ENCODE results near the gene GARNL3. TPM values are rescaled to one million over a fixed set of nuclear protein-coding genes. Genes with fewer than 3 reads are reported as not detected.

The GARNL3 gene, protein sequence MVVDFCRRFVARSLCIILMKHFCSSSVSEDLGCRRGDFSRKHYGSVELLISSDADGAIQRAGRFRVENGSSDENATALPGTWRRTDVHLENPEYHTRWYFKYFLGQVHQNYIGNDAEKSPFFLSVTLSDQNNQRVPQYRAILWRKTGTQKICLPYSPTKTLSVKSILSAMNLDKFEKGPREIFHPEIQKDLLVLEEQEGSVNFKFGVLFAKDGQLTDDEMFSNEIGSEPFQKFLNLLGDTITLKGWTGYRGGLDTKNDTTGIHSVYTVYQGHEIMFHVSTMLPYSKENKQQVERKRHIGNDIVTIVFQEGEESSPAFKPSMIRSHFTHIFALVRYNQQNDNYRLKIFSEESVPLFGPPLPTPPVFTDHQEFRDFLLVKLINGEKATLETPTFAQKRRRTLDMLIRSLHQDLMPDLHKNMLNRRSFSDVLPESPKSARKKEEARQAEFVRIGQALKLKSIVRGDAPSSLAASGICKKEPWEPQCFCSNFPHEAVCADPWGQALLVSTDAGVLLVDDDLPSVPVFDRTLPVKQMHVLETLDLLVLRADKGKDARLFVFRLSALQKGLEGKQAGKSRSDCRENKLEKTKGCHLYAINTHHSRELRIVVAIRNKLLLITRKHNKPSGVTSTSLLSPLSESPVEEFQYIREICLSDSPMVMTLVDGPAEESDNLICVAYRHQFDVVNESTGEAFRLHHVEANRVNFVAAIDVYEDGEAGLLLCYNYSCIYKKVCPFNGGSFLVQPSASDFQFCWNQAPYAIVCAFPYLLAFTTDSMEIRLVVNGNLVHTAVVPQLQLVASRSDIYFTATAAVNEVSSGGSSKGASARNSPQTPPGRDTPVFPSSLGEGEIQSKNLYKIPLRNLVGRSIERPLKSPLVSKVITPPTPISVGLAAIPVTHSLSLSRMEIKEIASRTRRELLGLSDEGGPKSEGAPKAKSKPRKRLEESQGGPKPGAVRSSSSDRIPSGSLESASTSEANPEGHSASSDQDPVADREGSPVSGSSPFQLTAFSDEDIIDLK
- total RNA-seq: 27.4 and 34.2 TPM in 2 replicates
- 24.8 and 35.6 TPM in 2 replicates for polyA plus RNA-seq

DNA sequence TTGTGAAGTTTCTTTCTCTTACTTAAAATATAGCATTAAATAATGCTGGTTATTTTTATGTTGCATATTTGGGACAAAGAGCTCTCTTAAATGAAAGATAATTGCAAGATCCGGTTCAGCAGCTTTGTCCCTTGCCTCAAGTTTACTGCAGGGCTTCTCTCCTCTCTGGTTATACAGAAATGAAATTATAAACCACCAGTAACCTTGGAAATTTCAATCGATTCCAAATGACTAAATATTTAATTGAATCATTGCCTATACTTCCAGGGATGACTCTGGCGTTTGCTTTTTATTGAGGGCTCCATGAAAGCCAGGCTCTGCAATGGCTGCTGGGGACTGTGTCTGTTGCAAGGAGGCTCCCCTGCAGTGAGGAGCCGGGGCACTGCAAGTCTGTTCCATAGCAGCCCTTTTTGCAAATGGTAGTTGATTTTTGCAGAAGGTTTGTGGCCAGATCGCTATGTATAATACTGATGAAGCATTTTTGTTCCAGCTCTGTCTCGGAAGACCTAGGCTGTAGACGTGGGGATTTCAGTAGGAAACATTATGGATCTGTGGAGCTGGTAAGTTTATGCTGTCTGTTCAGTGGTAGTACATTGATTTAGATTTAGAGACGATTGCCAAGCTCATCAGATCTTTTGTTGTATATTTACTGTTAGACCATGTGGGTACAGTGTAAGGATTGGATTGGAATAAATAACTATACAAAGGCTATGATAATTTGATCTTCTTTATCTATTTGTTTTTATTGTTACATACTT, at the start of gene GARNL3:
Gene GARNL3 (plus strand): TSS at position 313 of the 758 bp plus-strand sequence. CDS start 104 bp downstream, at position 417.
- peaks cover 12% of the 10 kb centered on the region for H3K4me1 ChIP-seq (ENCODE audit: low read depth)

DNA sequence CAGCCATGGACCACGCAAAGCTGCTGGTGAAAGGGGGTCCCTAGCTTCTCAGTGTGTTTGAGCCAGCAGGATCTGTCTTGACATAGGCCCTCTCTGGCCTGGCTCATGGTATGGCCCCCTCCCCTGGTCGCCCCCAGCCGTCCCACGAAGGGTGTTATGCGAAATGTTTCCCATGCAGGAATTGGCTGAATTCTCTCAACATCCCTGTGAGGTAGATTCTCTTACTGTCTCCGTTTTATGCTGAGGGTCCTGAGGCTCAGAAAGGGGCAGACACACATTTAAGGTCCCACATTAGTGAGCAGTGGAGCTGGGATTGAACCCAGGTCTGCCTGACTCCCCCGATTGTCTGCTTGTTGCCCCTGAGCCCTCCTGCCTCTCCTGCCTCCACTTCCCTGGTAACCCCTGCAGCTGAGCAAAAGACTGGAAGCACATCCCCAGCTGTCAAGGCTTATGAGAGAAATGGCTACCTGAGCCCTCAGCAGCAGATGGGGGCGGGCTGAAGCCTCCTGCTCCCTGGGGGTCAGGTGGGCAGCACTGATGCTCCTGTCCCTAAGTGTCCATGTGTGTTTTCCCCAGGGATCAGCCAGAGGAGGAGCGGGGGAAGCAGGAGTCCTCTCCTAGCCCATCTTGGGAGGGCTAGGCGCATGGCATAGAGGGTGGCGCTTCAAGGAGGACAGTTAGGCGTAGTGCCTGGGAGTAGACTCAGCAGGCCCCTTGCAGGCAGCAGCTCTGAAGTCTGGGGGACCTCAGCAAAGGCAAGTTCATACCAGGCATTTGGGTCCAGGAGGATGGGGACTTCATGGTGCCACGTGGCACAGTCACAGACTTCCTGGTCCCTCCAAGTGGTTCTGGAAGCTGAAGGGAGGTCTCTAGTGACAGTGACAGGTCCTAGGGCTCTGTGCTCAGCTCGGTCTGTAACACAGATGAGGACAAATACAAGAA, 49.0 kb upstream of the GARNL3 start:
- H3K27me3 ChIP-seq: no peaks in the 10 kb centered on the region
- no peak overlapping the region for H3K4me3 ChIP-seq
- no peaks in the 10 kb centered on the region for H3K4me1 ChIP-seq (ENCODE audit: low read depth)
- H3K9me3 ChIP-seq (ENCODE audit: low read depth): no peaks in the 10 kb centered on the region
- H3K36me3 ChIP-seq: no peaks in the 10 kb centered on the region
- H3K27ac ChIP-seq: no peak overlapping the region
- no peak for DNase-seq (ENCODE audit: low read depth in 1 of 2, low spot score in 1 of 2)
- TF ChIP-seq, protein P1, sequence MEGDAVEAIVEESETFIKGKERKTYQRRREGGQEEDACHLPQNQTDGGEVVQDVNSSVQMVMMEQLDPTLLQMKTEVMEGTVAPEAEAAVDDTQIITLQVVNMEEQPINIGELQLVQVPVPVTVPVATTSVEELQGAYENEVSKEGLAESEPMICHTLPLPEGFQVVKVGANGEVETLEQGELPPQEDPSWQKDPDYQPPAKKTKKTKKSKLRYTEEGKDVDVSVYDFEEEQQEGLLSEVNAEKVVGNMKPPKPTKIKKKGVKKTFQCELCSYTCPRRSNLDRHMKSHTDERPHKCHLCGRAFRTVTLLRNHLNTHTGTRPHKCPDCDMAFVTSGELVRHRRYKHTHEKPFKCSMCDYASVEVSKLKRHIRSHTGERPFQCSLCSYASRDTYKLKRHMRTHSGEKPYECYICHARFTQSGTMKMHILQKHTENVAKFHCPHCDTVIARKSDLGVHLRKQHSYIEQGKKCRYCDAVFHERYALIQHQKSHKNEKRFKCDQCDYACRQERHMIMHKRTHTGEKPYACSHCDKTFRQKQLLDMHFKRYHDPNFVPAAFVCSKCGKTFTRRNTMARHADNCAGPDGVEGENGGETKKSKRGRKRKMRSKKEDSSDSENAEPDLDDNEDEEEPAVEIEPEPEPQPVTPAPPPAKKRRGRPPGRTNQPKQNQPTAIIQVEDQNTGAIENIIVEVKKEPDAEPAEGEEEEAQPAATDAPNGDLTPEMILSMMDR (IDR thresholded peaks at IDR 0.05; ENCODE audit: low read depth, low read length): no peak

More for the DNA sequence above, at the start of gene GARNL3:
- Histone ChIP-seq H3K9me3 (ENCODE audit: low read depth) (no peaks in the 10 kb centered on the region), H3K27me3 (no peaks in the 10 kb centered on the region), H3K4me3 (no peak within 1 kb of the TSS), H3K27ac (no peak within 1 kb of the TSS), H3K36me3 (no peaks in the 10 kb centered on the region)
- TF ChIP-seq, protein P1 (IDR thresholded peaks at IDR 0.05; ENCODE audit: low read depth, low read length): no peak
- DNase-seq (ENCODE audit: low read depth in 1 of 2, low spot score in 1 of 2): no peak

DNA sequence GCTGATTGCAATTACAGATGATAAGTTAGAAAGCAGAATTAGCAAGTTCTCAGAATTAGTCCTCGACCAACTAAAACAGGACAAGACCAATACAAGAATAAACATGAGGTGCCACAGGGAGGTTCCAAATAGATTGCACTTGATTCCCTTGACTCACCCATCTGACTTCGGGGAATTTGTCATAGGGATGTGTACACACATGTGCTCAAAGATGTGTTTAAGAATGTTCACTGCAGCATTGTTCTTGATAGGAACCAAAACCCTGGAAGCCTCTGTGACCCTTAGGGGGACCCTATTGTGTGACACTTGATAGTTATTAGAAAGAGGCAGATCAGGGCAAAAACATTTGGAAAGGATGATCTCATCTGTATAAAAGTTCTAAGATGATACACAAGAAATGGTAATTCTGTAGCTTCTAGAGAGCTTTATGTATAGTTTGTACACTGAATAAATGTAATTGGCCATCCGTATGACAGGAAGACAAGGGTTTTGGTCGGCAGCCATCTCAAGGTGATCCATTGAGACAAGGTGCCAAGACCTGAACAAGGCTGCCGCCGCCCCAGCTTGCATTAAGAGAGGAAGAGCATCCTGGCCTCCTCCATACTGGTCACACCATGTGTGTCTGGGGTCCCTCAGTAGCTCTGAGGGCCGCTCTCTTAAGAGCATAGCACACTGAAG, 48.2 kb upstream of the GARNL3 start:
- no peak overlapping the region for H3K27ac ChIP-seq
- TF ChIP-seq, protein P1 (IDR thresholded peaks at IDR 0.05; ENCODE audit: low read depth, low read length): no peak
- no peaks in the 10 kb centered on the region for H3K4me1 ChIP-seq (ENCODE audit: low read depth)
- H3K4me3 ChIP-seq: no peak overlapping the region
- no peaks in the 10 kb centered on the region for H3K27me3 ChIP-seq
- no peak for DNase-seq (ENCODE audit: low read depth in 1 of 2, low spot score in 1 of 2)
- no peaks in the 10 kb centered on the region for H3K36me3 ChIP-seq
- no peaks in the 10 kb centered on the region for H3K9me3 ChIP-seq (ENCODE audit: low read depth)

DNA sequence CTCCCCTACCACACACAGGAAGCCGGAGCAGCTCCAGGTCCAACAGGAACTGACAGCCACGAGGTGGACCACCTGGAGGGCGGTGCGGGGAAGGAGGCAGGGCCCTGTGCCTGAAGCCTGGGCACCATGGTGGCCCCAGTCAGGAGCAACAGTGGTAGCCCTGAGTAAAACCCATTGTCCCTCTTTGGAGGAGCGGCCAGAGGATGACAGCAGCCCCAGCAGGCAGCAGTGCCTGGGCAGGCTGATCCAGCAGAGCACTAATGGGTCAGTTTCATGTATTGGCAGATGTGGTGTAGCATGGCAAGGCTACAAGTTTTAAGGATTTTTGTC, 47.7 kb upstream of the GARNL3 start:
- no peak for DNase-seq (ENCODE audit: low read depth in 1 of 2, low spot score in 1 of 2)
- H3K36me3 ChIP-seq: no peaks in the 10 kb centered on the region
- no peaks in the 10 kb centered on the region for H3K4me1 ChIP-seq (ENCODE audit: low read depth)
- no peaks in the 10 kb centered on the region for H3K9me3 ChIP-seq (ENCODE audit: low read depth)
- H3K27ac ChIP-seq: no peak overlapping the region
- H3K4me3 ChIP-seq: no peak overlapping the region
- no peaks in the 10 kb centered on the region for H3K27me3 ChIP-seq
- TF ChIP-seq, protein P1 (IDR thresholded peaks at IDR 0.05; ENCODE audit: low read depth, low read length): no peak

Measured in cardiac muscle cell (in vitro differentiated cells and primary cell).